B cell (primary cell): ENCODE data around the gene SLC7A9.

Experiments
- CTCF ChIP-seq: fragments of 200-600 bp; IDR thresholded peaks from one replicate; pipeline ENCODE4 v1.8.0; 2022; ENCODE audit warnings: antibody characterized with exemption, mild to moderate bottlenecking
- EZH2 ChIP-seq: IDR thresholded peaks from 2 replicates; pipeline ENCODE4 v1.6.1; 2012; ENCODE audit warnings: borderline replicate concordance, low read depth, mild to moderate bottlenecking, moderate library complexity, low read length; ENCODE audit not compliant: insufficient read depth, poor library complexity, severe bottlenecking

- TF ChIP-seq CTCF, result no peak
- no peak for TF ChIP-seq EZH2
These were observed 3.8 kb upstream of the SLC7A9 start for GRCh38 chr19:32873247-32873959.
